Endothelial cell of hepatic sinusoid (primary cell): Measurements from ENCODE around the gene INPP5E.

Source experiments
- in situ Hi-C: cut with HindIII; loops from 2 replicates; pipeline ENCODE4 v1.10.0; 2017; ENCODE audit warnings: low sequenced_read_pairs

Gene INPP5E, protein sequence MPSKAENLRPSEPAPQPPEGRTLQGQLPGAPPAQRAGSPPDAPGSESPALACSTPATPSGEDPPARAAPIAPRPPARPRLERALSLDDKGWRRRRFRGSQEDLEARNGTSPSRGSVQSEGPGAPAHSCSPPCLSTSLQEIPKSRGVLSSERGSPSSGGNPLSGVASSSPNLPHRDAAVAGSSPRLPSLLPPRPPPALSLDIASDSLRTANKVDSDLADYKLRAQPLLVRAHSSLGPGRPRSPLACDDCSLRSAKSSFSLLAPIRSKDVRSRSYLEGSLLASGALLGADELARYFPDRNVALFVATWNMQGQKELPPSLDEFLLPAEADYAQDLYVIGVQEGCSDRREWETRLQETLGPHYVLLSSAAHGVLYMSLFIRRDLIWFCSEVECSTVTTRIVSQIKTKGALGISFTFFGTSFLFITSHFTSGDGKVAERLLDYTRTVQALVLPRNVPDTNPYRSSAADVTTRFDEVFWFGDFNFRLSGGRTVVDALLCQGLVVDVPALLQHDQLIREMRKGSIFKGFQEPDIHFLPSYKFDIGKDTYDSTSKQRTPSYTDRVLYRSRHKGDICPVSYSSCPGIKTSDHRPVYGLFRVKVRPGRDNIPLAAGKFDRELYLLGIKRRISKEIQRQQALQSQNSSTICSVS

DNA sequence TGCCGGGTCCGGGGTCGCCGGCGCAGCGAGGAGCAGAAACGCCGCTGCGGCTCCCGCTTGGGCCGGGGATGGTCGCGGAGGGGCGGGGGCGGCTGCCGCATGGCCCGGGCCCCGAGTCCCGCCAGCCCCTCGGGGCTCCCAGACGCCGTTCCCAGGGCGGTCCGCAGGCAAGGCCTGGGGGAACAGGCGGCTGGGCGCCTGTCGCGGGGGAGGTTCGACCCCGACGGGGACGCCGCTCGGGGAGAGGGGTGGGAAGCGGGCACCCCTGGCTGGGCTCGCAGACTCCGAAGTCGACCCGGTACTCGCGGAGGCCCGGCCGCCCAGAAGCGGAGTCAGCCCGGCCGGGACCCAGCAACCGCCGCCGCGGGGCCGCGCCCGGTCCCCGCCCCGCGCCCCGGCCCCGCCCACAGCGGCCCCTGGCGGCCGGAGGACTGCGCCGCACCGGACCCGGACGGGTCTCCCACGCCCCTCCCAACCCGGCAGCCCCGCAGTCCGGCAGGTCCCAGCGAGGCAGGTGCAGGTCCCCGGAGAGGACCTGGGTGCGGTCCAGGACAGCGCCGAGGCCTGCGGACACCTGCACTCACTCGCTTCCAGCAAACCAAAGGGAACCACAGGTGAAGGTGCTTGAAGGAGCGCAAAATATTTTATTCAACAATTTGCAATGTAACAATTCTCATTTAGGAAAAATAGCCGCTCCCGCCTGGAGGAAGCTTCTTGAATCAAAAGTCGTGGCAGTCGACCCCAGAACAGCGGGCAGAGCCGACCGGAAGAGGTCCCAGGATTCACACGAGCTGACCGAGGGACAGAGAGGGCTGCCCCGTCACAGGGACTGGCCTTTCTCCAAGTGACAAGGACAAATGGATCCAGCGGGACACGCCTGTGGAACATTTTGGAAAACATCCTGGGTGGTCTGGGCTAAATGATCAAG lies at the start of gene INPP5E:
INPP5E (minus strand) TSS at position 365 of the 928 bp plus-strand sequence. CDS start 426 bp downstream, outside the sequence.
- in situ Hi-C loops: loop anchor here (10.0 kb wide), 2 partner anchors 115 to 195 kb away; partner anchors contain the start of gene QSOX2

DNA sequence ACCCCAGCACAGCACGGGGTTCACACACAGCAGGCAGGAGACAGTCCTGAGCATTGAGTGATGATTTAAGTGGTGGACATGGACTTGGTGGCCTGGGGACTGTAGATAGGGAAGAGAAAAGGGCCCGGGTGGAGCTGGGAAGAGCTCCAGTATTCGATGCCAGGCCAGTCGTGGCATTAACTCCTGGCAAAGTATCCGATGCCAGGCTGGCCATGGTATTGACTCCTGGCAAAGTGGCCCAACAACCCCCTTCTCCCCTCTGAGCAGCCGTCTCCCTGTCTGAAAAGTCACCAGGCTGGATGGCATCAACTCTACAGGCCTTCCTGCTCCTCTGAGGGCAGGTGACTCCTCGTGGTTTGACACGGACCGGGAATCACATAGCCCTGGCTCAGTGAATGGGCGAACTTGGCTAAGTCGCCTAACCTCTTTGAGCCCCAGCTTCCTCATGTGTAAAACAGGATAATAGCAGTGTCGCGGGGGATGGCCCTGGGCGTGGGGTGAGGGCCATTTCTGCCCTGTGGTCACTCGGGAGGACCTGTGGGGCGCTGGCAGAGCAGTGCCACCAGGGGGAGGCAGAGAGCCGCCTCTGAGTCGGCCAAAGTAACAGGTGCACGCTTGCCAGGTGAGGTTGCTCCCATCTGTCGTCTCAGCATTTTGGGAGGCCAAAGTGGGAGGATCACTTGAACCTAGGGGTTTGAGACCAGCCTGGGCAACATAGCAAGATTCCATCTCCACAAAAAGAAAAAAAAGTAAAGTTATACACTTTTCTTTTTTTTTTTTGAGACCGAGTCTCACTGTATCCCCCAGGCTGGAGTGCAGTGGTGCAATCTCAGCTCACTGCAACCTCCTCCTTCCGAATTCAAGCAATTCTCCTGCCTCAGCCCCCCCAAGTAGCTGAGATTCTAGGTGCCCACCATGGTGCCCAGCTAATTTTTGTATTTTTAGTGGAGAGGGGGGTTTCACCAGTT lies 48.9 kb upstream of the INPP5E start:
- in situ Hi-C loops: loop anchor here (5.0 kb wide), 5 partner anchors 41 to 224 kb away; partner anchors contain the start of gene DIPK1B

DNA sequence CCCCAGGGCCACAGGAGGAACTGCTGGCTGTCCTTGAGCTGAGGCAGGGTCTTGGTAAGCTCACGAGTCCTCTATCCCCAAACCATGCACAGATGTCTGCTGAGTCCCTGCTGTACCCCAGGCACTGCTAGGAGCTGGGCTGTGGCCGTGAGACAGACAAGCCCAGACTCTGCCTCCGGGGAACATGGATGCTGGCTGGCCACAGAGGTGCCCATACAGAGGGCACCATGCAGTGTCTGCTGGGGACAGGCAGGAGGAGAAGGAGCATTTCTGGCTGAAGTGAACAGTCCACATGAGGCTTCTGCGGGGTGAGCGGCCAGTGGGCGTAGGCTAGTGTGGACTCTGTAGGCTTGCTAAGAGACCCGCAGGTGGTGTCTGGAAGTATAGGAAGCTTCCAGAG lies 48.0 kb upstream of the INPP5E start:
- in situ Hi-C loops: loop anchor here (5.0 kb wide), 5 partner anchors 40 to 225 kb away; partner anchors contain the start of gene DIPK1B

DNA sequence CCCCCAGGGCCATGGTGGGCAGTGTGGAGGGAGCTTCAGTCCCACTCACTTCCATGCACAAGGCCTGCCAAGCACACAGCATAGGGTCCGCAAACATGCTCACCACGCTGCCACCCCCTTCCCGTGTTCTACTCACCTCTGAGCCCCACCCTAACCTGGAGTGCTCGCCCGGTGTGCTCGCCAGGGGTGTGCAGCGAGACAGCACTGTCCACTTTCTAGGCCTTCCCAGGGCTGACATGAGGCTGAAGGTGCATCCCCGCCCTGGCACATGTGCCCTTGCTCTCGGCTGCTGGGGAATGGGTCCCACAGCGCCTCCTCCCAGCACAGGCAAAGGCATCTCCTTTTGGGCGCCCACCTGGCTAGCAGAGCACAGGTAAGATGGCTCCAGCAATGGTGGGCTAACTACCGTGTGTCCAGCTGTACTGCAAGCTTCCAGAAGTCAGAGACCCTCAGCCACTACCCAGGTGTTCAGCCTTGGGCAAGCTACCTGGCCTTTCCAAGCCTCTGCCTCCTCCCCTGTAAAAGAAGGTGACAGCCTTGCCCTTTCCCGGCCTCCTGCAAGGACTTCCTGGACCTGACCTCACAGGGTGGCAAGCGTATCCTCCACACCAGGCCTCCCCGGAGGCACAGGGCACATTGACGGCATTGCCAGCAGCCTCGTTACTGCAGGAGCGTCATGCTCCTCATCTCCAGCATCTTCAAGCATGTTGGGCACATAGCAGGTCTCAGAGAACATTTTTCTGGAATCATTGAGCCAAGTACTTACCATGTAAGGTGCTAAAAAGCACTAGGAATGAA lies 47.4 kb upstream of the INPP5E start:
- in situ Hi-C loops: loop anchor here (5.0 kb wide), 5 partner anchors 40 to 225 kb away; partner anchors contain the start of gene DIPK1B

DNA sequence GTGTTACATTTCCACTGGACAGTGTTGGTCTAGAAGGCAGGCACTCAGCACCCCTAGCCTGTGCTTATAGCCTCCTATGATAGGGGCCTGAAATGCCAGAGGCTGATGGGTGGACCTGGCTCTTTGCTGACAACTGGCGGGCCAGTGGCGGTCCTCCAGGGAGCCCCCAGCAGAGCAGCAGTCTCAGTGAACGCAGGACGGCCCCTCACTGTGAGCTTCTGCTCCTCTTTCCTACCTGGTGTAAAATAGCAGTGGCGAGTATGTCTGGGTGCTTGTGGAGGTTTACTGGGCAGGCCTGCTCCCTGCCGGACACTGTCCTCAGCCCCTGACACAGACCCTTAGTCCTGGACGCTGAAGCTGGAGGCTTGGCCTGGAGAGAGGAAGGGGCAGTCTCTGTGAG lies 46.5 kb upstream of the INPP5E start:
- in situ Hi-C loops: loop anchor here (5.0 kb wide), 5 partner anchors 39 to 226 kb away; partner anchors contain the start of gene DIPK1B

DNA sequence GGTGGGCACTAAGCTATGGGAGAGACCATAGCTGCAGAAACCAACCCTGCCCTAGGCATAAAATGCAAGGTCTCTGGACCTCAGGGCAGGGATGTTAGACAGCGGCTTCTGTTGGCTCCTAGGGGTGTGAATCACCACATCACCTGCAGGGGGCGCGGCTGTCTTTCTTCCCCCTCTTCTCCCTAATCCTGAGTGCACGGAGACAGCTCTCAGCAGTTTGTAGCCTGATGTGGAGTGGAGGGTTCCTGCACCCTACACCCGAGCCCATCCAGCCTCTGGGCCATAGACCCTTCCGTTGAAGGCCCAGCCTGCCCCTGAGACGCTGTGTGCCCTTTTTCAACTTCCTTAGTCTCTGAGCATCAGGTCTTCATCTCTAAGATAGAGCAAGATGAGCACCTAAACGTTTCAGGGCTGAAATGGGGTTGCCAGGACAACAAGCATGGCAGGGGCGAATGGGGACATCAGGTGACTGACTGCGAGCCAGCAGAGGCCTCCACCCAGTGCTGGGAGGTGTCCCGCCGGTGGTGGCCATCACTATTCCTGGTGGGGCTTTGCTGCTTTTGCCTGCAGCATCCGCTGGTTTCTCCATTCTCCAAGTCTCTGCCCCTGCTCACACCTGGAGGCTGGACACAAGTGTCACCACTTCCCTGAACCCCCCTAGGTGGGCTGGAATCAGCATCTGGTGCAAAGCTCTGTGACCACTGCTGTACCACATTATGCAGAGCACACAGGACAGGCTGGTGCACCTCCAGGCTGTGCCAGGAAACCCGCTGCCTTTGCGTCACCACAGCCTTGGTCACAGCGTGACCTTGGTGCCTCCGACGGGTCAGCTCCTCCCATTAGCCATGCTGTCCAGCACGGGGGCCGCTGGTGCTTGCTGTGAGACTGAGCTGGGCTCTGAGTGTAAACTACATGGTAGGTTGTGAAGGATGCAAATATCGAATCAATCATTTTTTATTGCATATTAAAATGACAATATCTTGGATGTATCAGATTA lies 45.7 kb upstream of the INPP5E start:
- in situ Hi-C loops: loop anchor here (5.0 kb wide), 5 partner anchors 38 to 227 kb away; partner anchors contain the start of gene DIPK1B

DNA sequence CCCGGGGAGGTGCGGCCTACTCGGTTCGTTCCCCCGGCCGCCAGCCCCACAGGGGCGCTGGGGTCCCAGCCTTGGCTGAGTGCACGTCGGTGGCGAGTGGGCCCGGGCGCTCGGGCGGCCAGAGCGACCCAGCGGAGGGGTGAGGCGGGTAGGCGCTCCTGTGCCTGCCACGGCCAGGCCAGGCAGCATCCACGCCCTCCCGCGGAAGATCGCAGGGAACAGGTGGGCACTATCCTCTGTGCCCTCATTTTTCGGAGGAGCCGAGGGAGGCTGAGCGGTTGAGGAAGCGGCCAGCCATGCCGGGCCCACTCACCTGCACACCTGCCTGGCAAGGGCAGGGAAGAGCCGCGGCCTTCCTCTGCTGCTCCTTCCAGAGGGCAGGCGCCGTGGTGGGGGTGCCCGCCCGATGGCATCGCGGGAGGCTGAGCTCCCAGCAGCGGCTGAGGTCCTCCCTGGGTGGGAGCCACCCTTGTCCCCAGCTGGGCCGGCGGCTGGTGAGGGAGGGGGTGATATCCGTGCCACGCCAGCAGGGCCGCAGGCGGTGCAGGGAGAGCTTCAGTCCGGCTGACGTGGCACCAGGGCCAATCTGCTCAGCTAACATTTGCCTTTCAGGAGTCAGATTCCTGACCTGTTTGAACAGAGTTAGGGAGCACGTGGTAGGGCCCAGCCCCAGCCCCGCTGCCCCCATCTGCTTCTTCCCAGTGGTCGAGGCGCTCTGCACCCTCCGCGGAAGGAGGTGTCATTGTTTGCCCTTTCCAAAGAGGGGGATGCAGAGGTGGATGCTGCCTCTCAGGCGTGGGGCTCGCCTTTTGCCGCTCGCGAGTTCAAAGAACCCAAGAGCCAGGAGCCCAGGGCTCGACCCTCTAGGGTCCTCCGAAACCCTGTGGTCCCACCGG lies 44.8 kb upstream of the INPP5E start:
- in situ Hi-C loops: loop anchor here (5.0 kb wide), 5 partner anchors 37 to 228 kb away; partner anchors contain the start of gene DIPK1B

DNA sequence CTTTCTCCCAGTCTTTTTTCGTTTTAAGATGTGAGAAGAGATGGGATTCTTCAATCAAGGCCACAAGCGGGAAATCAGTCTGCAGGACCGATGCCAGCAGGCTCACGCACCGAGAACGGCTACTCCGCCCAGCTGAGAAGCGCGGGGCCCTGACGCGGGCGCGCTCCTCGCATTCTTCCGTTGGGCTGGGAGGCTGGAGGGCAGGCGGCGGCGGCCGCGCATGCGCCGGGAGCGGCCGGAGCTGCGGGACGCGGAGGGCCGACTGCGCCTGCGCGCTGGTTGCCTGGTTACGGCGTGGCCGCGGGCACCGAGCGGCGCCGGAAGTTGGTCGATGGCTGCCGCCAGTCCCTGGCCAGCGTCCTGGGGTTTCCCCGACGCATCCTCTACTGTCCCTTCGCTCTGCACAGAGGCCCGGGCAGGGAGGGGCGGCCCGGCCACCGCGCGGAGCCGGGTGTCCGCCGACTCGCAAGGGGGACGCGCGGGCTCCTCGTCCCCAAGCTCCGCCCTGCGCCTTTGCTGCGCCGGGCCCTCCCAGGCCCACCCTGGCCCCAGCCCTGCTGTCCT lies 44.0 kb upstream of the INPP5E start:
- in situ Hi-C loops: no loop called here

DNA sequence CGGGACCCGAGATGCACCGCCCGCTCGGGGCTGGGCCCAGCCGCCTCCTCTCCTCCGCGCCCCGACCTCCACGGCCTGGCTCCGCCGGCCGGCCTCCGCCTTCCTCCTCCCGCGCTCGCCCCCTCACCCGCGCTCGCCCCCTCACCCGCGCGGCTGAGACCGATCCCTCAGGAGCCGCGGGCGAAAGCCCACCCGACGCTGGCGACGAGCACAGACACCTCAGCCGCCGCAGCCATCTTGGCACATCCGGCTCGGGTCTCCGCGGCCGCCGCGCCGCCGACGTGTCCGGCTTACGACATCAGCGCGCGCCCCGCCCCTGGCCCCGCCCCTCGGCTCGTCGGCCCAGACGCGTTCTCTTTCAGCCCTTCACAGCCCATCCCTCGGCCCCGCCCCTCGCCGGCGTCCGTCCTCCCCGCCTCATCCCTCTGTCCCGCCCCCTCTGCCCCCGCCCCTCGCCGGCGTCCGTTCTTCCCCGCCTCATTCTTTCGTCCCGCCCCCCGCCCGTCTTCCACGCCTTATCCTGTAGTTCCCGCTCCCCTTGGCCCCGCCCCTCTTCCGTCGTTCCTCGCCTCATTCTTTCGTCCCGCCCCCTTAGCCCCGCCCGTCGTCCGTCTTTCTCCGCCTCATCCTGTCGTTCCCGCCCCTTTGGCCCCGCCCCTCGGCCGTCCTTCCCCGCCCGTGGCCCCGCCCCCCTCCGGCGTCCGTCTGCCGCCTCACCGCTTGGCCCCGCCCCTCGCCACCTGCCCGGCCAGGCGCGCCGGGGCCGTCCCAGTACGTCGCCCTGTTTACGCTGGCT lies 43.3 kb upstream of the INPP5E start, which contains the start of gene SEC16A:
SEC16A (minus strand) TSS at position 248 of the 796 bp plus-strand sequence. CDS start 5,425 bp downstream, outside the sequence.
- in situ Hi-C loops: no loop called here

DNA sequence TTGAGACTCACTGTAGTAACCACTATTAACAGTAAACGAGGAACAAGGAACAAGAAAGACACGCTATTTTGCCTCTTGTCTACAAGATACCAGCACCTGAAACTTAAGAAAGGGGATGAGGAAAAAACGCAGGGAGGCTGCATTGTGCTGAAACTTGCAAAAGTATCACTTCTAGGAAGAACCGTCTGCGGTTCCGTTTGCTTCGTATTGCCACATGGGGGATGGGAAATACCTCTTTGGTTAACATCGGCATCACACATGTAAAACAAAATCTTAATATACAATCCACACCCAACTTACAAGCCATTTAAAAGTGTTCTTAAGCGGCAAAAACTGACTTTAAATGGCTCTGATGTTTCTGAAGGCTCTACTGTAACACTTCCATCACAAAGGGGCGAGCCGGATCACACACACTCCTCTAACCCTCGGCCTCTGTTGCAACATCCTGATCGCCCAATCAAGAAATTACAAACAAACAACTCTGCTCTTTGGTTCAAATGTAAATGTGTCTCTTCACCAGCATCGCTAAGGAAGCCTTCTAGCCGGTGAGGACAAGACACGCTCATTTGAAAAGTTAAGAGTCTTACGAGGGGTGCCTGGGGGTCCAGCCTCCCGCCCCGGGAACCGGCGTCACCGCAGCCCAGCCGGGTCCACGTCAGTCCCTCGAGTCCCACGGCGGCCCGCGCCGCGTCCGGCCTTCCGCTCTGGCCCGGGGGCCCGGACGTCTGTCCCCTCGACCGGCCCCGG lies 42.6 kb upstream of the INPP5E start:
- in situ Hi-C loops: no loop called here

DNA sequence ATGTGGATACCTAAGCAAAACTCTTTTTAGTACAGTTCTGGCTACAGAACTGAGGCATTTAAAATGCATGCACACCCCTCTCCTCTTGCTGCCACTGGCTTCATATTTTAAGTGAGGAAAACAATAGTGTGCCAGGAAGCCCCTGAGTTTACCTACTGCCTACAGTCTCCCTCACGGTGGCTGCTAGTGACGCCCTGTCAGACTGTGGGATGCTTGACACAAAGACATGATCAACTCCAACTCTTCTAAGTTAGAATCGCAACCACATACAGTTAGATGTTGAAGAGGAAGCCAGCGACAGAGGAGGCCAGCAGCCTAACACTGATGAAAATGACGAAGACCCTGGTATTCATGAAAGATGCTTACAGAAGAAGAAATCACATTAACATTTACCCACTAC lies 41.9 kb upstream of the INPP5E start:
- in situ Hi-C loops: no loop called here

DNA sequence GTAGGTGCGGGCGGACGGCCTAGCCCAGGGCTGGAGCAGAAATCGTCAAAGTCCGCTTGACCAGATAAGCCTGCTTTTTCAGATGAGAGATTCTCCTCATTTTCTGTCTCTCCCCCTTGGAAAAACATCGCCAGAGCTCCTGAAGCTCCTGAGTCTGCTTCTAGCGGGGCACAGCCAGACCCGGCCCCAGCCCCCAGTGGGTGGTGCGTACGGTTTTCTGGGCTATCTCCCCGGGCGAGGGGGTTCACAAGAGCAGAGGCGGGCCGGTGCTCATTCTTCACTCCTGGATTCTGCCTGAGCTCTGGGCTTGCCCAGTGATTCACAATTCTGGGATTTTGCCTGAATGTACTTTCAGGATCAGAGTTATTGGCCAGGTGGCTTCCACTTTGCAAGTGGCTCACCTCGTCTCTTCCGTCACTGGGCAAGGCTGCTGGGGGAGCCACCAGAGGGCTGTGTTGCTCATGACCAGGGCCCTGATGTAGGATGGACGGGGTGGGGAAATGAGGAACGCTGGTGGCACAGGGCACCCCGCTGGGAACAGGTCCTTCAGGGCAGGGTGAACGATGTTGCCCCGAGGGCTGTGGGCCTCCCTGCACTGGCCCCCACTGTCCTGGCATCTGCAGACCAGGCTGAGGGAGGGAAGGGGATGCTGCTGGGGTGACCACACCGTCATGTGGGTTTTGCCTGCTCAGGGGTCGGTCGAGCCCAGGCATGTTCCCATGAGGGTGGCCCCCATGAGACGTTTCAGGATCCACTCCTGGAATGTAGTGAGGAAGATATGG lies 36.9 kb upstream of the INPP5E start:
- in situ Hi-C loops: no loop called here

DNA sequence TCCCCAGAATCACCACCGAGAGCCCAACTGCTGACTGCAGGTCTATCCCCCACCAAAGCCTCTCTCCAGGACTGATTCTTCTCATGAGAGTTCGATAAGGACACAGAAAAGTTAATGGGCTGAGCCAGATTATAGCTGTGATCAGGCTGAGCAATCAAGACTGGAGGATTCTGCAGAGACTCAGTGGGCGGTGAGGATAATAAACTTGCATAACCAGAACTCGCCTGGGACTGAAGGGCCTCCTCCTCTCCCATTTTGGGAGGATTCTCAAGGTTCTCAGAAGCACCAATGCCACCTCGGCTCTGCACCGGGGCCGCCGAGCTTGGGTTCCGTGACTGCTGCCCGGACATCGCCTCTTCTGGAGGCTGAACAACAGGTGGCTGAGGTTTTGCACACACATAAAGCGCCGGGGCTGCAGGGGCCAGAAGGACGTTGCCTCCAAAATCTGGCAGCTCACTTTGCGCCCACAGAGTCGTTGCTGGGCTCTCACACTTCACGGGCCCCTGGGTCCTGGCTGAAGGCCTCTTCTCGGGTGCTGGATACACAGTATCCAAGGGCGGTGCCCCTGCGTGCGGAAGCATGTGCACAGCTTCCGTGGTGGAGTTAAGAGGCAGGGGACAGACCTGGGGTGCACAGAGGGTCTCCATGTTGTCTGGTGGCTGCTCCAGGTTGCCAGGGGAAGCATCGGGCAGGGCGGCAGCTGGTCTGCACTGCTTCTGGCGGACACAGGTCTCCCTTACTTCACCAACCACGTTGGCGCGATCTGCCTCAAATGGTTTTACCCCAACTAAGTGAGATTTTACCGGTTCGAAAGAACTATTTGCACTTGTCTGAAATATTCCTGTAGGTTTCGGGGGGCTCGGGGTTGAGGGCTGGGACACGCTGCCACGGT lies 35.6 kb upstream of the INPP5E start:
- in situ Hi-C loops: no loop called here
